ENCODE measurements around the gene ATP2B2. TPM values are rescaled to one million over a fixed set of nuclear protein-coding genes. Genes with fewer than 3 reads are reported as not detected.

The ATP2B2 gene
- total and polyA plus RNA-seq, 2 of the 8 experiments (the other 6 are each of a cell fraction or from before 2014, with no cell fraction given), result 0.14 to 1.2 TPM

DNA sequence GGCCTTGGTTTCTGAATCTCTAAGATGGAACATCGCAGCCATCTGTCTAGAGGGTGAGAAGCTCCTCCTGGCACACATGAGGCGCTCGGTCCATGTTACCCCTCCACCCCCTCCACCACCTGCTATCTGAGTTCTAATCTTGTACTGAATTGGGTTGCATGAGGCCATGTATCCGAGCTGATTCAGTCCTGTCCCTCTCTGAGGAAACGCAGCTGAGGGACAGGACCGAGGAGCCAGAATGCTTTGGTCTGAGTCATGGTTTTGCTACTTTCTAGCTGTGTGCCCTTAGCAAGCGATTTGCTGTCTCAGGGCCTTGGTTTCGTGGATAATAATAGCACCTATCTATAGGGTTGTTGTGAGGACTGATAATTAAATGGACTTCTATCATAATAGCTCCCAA, 96.7 kb downstream of the ATP2B2 start:
- Histone ChIP-seq H3K79me1 (ENCODE audit: low read depth, low read length) (no peaks in the 10 kb centered on the region), H3K9ac (replicated peaks in 1 of 4; ENCODE audit: extremely low read depth in 1 of 4, low read depth in 3 of 4, low read length in 3 of 4) (no peak overlapping the region), H3K18ac (ENCODE audit: extremely low read depth, low read length) (no peak overlapping the region), H3K27ac (ENCODE audit: low read depth, low read length) (no peak overlapping the region), H4K8ac (ENCODE audit: extremely low read depth, insufficient read depth, low read length) (no peak overlapping the region), H2BK12ac (ENCODE audit: low read depth, low read length) (no peak overlapping the region), H4K20me1 (replicated peaks in 1 of 2; ENCODE audit: control insufficient read depth in 1 of 2, insufficient read depth in 2 of 2, low read length in 2 of 2) (no peaks in the 10 kb centered on the region), H3K14ac (ENCODE audit: insufficient read length) (no peak overlapping the region), H4K91ac (replicated peaks; ENCODE audit: insufficient read length, low read length) (no peak overlapping the region), H2BK5ac (ENCODE audit: low read depth, low read length) (no peak overlapping the region), H2BK120ac (replicated peaks; ENCODE audit: low read depth, low read length) (no peak overlapping the region), H2BK15ac (ENCODE audit: low read length) (no peak overlapping the region), H3K4me1 (replicated peaks in 1 of 4; ENCODE audit: control insufficient read depth in 3 of 4, insufficient read depth in 4 of 4, low read length in 3 of 4) (no peaks in the 10 kb centered on the region), H3K4ac (replicated peaks; ENCODE audit: insufficient read length, low read depth, low read length) (no peak overlapping the region), H2AK5ac (ENCODE audit: low read depth, low read length) (no peak overlapping the region), H3K23ac (ENCODE audit: insufficient read length) (no peak overlapping the region), H3K27me3 (replicated peaks in 1 of 4; ENCODE audit: control insufficient read depth in 3 of 4, extremely low read depth in 1 of 4, insufficient read depth in 3 of 4, low read length in 3 of 4) (no peaks in the 10 kb centered on the region), H3K4me2 (ENCODE audit: insufficient read depth in 1 of 2, low read depth in 2 of 2, low read length in 2 of 2) (no peak overlapping the region), H2AFZ (ENCODE audit: low read length) (no peak overlapping the region), H3K4me3 (ENCODE audit: extremely low read depth in 1 of 4, insufficient read depth in 2 of 4, low read depth in 3 of 4, low read length in 4 of 4) (no peak overlapping the region), H3K23me2 (ENCODE audit: low read depth, low read length) (no peaks in the 10 kb centered on the region), H4K5ac (ENCODE audit: insufficient read length, low read depth, low read length) (no peak overlapping the region), H3K79me2 (ENCODE audit: control insufficient read depth in 1 of 2, insufficient read depth in 2 of 2, low read length in 2 of 2) (no peaks in the 10 kb centered on the region), H3K9me3 (ENCODE audit: insufficient read depth in 2 of 2, low read depth in 1 of 2, low read length in 1 of 2) (no peaks in the 10 kb centered on the region), H2BK20ac (ENCODE audit: low read length) (no peak overlapping the region), H3K36me3 (ENCODE audit: control insufficient read depth in 2 of 4, insufficient read depth in 4 of 4, low read length in 3 of 4) (no peaks in the 10 kb centered on the region), H3K56ac (replicated peaks; ENCODE audit: insufficient read length, low read depth, low read length) (no peak overlapping the region)
- ChIA-PET POLR2A (ENCODE audit: partially characterized antibody) (no interaction called here), CTCF (ENCODE audit: partially characterized antibody) (interaction anchor here (0.7 to 1.8 kb wide), 9 partner anchors 8 to 330 kb away, joined by 3 to 8 read pairs (median 4); no protein-coding TSS in a partner anchor)
- DNase-seq (ENCODE audit: low read depth in 1 of 2, low spot score in 2 of 2), result no peak
- 86% methylated on average over 8 of the region's 8 CpGs; no CpG with 5 or more reads in 1 of the 2 experiments for WGBS, 2 experiments (ENCODE audit: extremely low coverage in 1 of 2, insufficient coverage in 1 of 2, insufficient read length in 1 of 2, insufficient replicate concordance in 2 of 2, low coverage in 1 of 2, low lambda C conversion rate in 2 of 2, missing lambda C conversion rate in 1 of 2)
- no peak for FAIRE-seq
- no peak for TF ChIP-seq CREB1 (IDR thresholded peaks at IDR 0.05)
- TF ChIP-seq, protein P1, sequence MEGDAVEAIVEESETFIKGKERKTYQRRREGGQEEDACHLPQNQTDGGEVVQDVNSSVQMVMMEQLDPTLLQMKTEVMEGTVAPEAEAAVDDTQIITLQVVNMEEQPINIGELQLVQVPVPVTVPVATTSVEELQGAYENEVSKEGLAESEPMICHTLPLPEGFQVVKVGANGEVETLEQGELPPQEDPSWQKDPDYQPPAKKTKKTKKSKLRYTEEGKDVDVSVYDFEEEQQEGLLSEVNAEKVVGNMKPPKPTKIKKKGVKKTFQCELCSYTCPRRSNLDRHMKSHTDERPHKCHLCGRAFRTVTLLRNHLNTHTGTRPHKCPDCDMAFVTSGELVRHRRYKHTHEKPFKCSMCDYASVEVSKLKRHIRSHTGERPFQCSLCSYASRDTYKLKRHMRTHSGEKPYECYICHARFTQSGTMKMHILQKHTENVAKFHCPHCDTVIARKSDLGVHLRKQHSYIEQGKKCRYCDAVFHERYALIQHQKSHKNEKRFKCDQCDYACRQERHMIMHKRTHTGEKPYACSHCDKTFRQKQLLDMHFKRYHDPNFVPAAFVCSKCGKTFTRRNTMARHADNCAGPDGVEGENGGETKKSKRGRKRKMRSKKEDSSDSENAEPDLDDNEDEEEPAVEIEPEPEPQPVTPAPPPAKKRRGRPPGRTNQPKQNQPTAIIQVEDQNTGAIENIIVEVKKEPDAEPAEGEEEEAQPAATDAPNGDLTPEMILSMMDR (IDR thresholded peaks at IDR 0.05; ENCODE audit: control extremely low read depth in 1 of 3, insufficient read depth in 1 of 3, low read depth in 1 of 3, low read length in 3 of 3), result no peak
- no peak for TF ChIP-seq NRF1 (IDR thresholded peaks at IDR 0.05; ENCODE audit: low read depth, low read length)
- no peak for TF ChIP-seq SP1 (IDR thresholded peaks at IDR 0.05; ENCODE audit: low read depth, low read length)
- TF ChIP-seq CHD1 (IDR thresholded peaks at IDR 0.05; ENCODE audit: low read depth, low read length), result no peak
- TF ChIP-seq POLR2A (IDR thresholded peaks at IDR 0.05; ENCODE audit: control extremely low read depth in 1 of 2, low read depth in 2 of 2, low read length in 2 of 2), result no peak
- no peak for TF ChIP-seq RAD21 (IDR thresholded peaks at IDR 0.05 in 1 of 2, conservative IDR thresholded peaks at IDR 0.05 in 1 of 2; ENCODE audit: low read depth in 2 of 2, low read length in 2 of 2)
- TF ChIP-seq, protein P2, sequence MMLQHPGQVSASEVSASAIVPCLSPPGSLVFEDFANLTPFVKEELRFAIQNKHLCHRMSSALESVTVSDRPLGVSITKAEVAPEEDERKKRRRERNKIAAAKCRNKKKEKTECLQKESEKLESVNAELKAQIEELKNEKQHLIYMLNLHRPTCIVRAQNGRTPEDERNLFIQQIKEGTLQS (IDR thresholded peaks at IDR 0.05; ENCODE audit: insufficient read depth, low read depth, low read length), result no peak
- no peak for TF ChIP-seq EP300 (IDR thresholded peaks at IDR 0.05; ENCODE audit: borderline replicate concordance in 1 of 2, low read depth in 2 of 2, low read length in 2 of 2)
- TF ChIP-seq POU5F1 (IDR thresholded peaks at IDR 0.05; ENCODE audit: low read depth, low read length), result no peak
- no peak for TF ChIP-seq TBP (IDR thresholded peaks at IDR 0.05; ENCODE audit: low read depth, low read length)
- TF ChIP-seq ASH2L (IDR thresholded peaks at IDR 0.05; ENCODE audit: low read length), result no peak

Data from H1 (cell line).